WTC11 (cell line): ENCODE data around the gene AHCYL1.

Experiments
- CBFB ChIP-seq: sonication (generic); formaldehyde crosslinking; IDR thresholded peaks from 2 replicates; pipeline ENCODE4 v1.8.1; 2022; ENCODE audit warnings: mild to moderate bottlenecking, low read depth, missing genetic modification reagents
- ESRRA ChIP-seq: sonication (generic); formaldehyde crosslinking; IDR thresholded peaks from 2 replicates; pipeline ENCODE4 v1.8.1; 2022; ENCODE audit warnings: mild to moderate bottlenecking, missing genetic modification reagents, borderline replicate concordance
- MYBL2 ChIP-seq: sonication (generic); formaldehyde crosslinking; IDR thresholded peaks from 2 replicates; pipeline ENCODE4 v1.8.1; 2023; ENCODE audit warnings: mild to moderate bottlenecking, moderate library complexity, missing genetic modification reagents
- TEAD1 ChIP-seq: sonication (generic); formaldehyde crosslinking; IDR thresholded peaks from 2 replicates; pipeline ENCODE4 v1.8.0; 2022; ENCODE audit warnings: mild to moderate bottlenecking, missing genetic modification reagents
- TP53 ChIP-seq: sonication (generic); formaldehyde crosslinking; IDR thresholded peaks from 2 replicates; pipeline ENCODE4 v1.8.1; 2023; ENCODE audit warnings: mild to moderate bottlenecking, missing genetic modification reagents
- TF ChIP-seq, protein P1 (sequence below): fragments of 200-600 bp; IDR thresholded peaks from 2 replicates; pipeline ENCODE4 v1.8.0; 2022; ENCODE audit warnings: antibody characterized with exemption
- TF ChIP-seq, protein P2 (sequence below): sonication (generic); formaldehyde crosslinking; IDR thresholded peaks from 2 replicates; pipeline ENCODE4 v1.8.1; 2023; ENCODE audit warnings: mild to moderate bottlenecking, missing genetic modification reagents, moderate library complexity
- TF ChIP-seq, protein P3 (sequence below): sonication (generic); formaldehyde crosslinking; IDR thresholded peaks from 2 replicates; pipeline ENCODE4 v1.8.1; 2022; ENCODE audit warnings: mild to moderate bottlenecking, moderate library complexity, missing genetic modification reagents
- TF ChIP-seq, protein P4 (sequence below): sonication (generic); formaldehyde crosslinking; IDR thresholded peaks from 2 replicates; pipeline ENCODE4 v1.8.1; 2022; ENCODE audit warnings: low read depth, missing genetic modification reagents, borderline replicate concordance
- TF ChIP-seq, protein P5 (sequence below): fragments of 250-450 bp; sonication (Bioruptor Pico); IDR thresholded peaks from 2 replicates; pipeline ENCODE4 v1.9.0; 2021; ENCODE audit warnings: mild to moderate bottlenecking
- TF ChIP-seq, protein P6 (sequence below): sonication (generic); formaldehyde crosslinking; IDR thresholded peaks from 2 replicates; pipeline ENCODE4 v1.8.1; 2023; ENCODE audit warnings: mild to moderate bottlenecking, missing genetic modification reagents, moderate library complexity
- TF ChIP-seq, protein P7 (sequence below): sonication (generic); formaldehyde crosslinking; IDR thresholded peaks from 2 replicates; pipeline ENCODE4 v1.8.0; 2022; ENCODE audit warnings: mild to moderate bottlenecking, missing genetic modification reagents
- TF ChIP-seq, protein P8 (sequence below): sonication (generic); formaldehyde crosslinking; IDR thresholded peaks from 2 replicates; pipeline ENCODE4 v1.8.0; 2023; ENCODE audit warnings: mild to moderate bottlenecking, missing genetic modification reagents

DNA sequence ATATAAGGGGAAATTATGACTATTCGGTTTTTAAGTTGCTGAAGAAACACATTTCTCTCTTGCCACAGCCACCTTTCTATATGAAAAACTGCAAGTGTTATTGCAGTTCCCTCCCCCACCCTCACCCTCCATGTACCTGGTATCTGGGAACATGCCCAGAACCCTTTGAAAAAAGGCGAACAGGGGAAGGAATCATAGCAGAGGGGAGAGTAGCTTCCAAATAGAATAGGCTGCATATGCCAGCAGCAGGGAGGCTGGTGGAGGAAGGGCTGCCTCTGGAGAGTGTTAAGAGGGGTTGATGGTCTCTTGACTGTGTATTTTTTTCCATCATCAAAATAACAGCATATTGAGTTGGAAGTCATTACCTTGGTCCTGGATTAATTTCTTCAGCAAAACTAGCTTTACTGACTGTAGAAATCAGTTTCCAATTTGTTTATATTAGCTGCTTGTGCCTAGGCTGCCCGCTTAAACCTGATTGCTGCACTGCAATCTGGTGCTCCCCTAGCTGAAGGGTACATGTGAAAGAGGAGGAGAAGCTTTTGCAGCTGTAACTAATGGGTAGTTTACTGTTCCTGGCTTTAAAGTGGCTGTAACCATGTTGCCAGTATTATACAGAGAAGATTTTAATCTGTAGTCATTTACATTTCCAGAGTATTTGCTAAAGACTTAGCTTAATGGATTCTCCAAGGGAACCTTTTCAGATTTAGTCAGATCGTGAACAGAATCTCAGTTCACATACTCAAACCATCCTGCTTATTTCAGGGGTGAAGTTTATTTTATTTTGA, 22.7 kb downstream of the AHCYL1 start:
- TF ChIP-seq ESRRA (CRISPR knock-in tag), result no peak
- TF ChIP-seq MYBL2 (CRISPR knock-in tag), result no peak
- TF ChIP-seq, protein P1, sequence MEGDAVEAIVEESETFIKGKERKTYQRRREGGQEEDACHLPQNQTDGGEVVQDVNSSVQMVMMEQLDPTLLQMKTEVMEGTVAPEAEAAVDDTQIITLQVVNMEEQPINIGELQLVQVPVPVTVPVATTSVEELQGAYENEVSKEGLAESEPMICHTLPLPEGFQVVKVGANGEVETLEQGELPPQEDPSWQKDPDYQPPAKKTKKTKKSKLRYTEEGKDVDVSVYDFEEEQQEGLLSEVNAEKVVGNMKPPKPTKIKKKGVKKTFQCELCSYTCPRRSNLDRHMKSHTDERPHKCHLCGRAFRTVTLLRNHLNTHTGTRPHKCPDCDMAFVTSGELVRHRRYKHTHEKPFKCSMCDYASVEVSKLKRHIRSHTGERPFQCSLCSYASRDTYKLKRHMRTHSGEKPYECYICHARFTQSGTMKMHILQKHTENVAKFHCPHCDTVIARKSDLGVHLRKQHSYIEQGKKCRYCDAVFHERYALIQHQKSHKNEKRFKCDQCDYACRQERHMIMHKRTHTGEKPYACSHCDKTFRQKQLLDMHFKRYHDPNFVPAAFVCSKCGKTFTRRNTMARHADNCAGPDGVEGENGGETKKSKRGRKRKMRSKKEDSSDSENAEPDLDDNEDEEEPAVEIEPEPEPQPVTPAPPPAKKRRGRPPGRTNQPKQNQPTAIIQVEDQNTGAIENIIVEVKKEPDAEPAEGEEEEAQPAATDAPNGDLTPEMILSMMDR, result no peak
- TF ChIP-seq, protein P2, sequence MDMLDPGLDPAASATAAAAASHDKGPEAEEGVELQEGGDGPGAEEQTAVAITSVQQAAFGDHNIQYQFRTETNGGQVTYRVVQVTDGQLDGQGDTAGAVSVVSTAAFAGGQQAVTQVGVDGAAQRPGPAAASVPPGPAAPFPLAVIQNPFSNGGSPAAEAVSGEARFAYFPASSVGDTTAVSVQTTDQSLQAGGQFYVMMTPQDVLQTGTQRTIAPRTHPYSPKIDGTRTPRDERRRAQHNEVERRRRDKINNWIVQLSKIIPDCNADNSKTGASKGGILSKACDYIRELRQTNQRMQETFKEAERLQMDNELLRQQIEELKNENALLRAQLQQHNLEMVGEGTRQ, result no peak
- TF ChIP-seq, protein P3, sequence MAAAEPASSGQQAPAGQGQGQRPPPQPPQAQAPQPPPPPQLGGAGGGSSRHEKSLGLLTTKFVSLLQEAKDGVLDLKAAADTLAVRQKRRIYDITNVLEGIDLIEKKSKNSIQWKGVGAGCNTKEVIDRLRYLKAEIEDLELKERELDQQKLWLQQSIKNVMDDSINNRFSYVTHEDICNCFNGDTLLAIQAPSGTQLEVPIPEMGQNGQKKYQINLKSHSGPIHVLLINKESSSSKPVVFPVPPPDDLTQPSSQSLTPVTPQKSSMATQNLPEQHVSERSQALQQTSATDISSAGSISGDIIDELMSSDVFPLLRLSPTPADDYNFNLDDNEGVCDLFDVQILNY (CRISPR knock-in tag), result no peak
- TF ChIP-seq, protein P4, sequence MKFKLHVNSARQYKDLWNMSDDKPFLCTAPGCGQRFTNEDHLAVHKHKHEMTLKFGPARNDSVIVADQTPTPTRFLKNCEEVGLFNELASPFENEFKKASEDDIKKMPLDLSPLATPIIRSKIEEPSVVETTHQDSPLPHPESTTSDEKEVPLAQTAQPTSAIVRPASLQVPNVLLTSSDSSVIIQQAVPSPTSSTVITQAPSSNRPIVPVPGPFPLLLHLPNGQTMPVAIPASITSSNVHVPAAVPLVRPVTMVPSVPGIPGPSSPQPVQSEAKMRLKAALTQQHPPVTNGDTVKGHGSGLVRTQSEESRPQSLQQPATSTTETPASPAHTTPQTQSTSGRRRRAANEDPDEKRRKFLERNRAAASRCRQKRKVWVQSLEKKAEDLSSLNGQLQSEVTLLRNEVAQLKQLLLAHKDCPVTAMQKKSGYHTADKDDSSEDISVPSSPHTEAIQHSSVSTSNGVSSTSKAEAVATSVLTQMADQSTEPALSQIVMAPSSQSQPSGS (CRISPR knock-in tag), result no peak
- TF ChIP-seq, protein P5, sequence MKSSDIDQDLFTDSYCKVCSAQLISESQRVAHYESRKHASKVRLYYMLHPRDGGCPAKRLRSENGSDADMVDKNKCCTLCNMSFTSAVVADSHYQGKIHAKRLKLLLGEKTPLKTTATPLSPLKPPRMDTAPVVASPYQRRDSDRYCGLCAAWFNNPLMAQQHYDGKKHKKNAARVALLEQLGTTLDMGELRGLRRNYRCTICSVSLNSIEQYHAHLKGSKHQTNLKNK, result no peak
- TF ChIP-seq, protein P6, sequence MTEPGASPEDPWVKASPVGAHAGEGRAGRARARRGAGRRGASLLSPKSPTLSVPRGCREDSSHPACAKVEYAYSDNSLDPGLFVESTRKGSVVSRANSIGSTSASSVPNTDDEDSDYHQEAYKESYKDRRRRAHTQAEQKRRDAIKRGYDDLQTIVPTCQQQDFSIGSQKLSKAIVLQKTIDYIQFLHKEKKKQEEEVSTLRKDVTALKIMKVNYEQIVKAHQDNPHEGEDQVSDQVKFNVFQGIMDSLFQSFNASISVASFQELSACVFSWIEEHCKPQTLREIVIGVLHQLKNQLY (CRISPR knock-in tag), result no peak
- TF ChIP-seq, protein P7, sequence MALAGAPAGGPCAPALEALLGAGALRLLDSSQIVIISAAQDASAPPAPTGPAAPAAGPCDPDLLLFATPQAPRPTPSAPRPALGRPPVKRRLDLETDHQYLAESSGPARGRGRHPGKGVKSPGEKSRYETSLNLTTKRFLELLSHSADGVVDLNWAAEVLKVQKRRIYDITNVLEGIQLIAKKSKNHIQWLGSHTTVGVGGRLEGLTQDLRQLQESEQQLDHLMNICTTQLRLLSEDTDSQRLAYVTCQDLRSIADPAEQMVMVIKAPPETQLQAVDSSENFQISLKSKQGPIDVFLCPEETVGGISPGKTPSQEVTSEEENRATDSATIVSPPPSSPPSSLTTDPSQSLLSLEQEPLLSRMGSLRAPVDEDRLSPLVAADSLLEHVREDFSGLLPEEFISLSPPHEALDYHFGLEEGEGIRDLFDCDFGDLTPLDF (CRISPR knock-in tag), result no peak
- TF ChIP-seq, protein P8, sequence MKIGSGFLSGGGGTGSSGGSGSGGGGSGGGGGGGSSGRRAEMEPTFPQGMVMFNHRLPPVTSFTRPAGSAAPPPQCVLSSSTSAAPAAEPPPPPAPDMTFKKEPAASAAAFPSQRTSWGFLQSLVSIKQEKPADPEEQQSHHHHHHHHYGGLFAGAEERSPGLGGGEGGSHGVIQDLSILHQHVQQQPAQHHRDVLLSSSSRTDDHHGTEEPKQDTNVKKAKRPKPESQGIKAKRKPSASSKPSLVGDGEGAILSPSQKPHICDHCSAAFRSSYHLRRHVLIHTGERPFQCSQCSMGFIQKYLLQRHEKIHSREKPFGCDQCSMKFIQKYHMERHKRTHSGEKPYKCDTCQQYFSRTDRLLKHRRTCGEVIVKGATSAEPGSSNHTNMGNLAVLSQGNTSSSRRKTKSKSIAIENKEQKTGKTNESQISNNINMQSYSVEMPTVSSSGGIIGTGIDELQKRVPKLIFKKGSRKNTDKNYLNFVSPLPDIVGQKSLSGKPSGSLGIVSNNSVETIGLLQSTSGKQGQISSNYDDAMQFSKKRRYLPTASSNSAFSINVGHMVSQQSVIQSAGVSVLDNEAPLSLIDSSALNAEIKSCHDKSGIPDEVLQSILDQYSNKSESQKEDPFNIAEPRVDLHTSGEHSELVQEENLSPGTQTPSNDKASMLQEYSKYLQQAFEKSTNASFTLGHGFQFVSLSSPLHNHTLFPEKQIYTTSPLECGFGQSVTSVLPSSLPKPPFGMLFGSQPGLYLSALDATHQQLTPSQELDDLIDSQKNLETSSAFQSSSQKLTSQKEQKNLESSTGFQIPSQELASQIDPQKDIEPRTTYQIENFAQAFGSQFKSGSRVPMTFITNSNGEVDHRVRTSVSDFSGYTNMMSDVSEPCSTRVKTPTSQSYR (CRISPR knock-in tag), result no peak
- no peak for TF ChIP-seq TEAD1 (CRISPR knock-in tag)
- no peak for TF ChIP-seq CBFB
- TF ChIP-seq TP53 (CRISPR knock-in tag), result no peak
